Endometrial microvascular endothelial cells (primary cell): ENCODE measurements around the gene MTUS2. TPM values are rescaled to one million over a fixed set of nuclear protein-coding genes. Genes with fewer than 3 reads are reported as not detected.

ENCODE experiments used
- in situ Hi-C: cut with HindIII; loops from 2 replicates; pipeline ENCODE4 v1.10.0; 2017; ENCODE audit warnings: low sequenced_read_pairs, low pct_unique_long_range_greater_than_20kb; ENCODE audit errors: inconsistent ontology term
- total RNA-seq: library from RNA; depleted of rRNA; stranded (reverse); fragments of >200 nt; gene quantifications from one replicate; pipeline ENCODE4 v1.2.3, GENCODE V29; 2015; ENCODE audit errors: inconsistent ontology term

The MTUS2 gene
- total RNA-seq, 1 donor from 2014 or later, result not detected

- in situ Hi-C loops, result no loop called here
These were observed 693.2 kb downstream of the MTUS2 start for GRCh38 chr13:29513002-29513980.

GRCh38 chr13:29513981-29514719 is 694.0 kb downstream of the MTUS2 start:
- in situ Hi-C loops, result no loop called here

- in situ Hi-C loops, result no loop called here
These were observed 694.7 kb downstream of the MTUS2 start for GRCh38 chr13:29514720-29515310.

- in situ Hi-C loops, result no loop called here
These were observed 695.2 kb downstream of the MTUS2 start for GRCh38 chr13:29515372-29515771.

GRCh38 chr13:29516012-29516411 is 695.9 kb downstream of the MTUS2 start:
- in situ Hi-C loops, result no loop called here

- in situ Hi-C loops, result no loop called here
These were observed 696.7 kb downstream of the MTUS2 start for GRCh38 chr13:29516880-29517279.

- in situ Hi-C loops, result no loop called here
These were observed 699.8 kb downstream of the MTUS2 start for GRCh38 chr13:29519921-29520320.

- in situ Hi-C loops, result no loop called here
These were observed 700.5 kb downstream of the MTUS2 start for GRCh38 chr13:29520671-29521070.

GRCh38 chr13:29521336-29521735 is 701.2 kb downstream of the MTUS2 start:
- in situ Hi-C loops, result no loop called here

GRCh38 chr13:29522044-29522685 is 702.0 kb downstream of the MTUS2 start:
- in situ Hi-C loops, result no loop called here

GRCh38 chr13:29523199-29523961 is 703.2 kb downstream of the MTUS2 start:
- in situ Hi-C loops, result no loop called here

GRCh38 chr13:29524176-29524575 is 704.0 kb downstream of the MTUS2 start:
- in situ Hi-C loops, result no loop called here

GRCh38 chr13:29524641-29525040 is 704.5 kb downstream of the MTUS2 start:
- in situ Hi-C loops, result no loop called here

GRCh38 chr13:29525757-29526156 is 705.6 kb downstream of the MTUS2 start:
- in situ Hi-C loops, result no loop called here

GRCh38 chr13:29526741-29527140 is 706.6 kb downstream of the MTUS2 start:
- in situ Hi-C loops, result no loop called here

- in situ Hi-C loops, result no loop called here
These were observed 707.4 kb downstream of the MTUS2 start for GRCh38 chr13:29527511-29527910.

GRCh38 chr13:29527916-29528315 is 707.8 kb downstream of the MTUS2 start:
- in situ Hi-C loops, result no loop called here

GRCh38 chr13:29529754-29530153 is 709.6 kb downstream of the MTUS2 start:
- in situ Hi-C loops, result no loop called here
